PFSK-1 (cell line): Measurements from ENCODE around the gene ABCE1.

Experiments
- POLR2AphosphoS5 ChIP-seq: IDR thresholded peaks from 2 replicates; pipeline ENCODE4 v1.6.1; 2012; ENCODE audit warnings: low read depth, mild to moderate bottlenecking, control low read depth, low read length, moderate library complexity
- SIN3A ChIP-seq: IDR thresholded peaks from 2 replicates; pipeline ENCODE4 v1.6.1; 2012; ENCODE audit warnings: mild to moderate bottlenecking, low read length, moderate library complexity, borderline replicate concordance; ENCODE audit not compliant: insufficient read depth
- TAF1 ChIP-seq: IDR thresholded peaks from 2 replicates; pipeline ENCODE4 v1.6.1; 2012; ENCODE audit warnings: low read length, control low read depth, borderline replicate concordance; ENCODE audit not compliant: insufficient read depth
- TF ChIP-seq, protein P1 (sequence below), 2 experiments: IDR thresholded peaks; 2 replicates each; pipeline versions ENCODE4 v1.6.1 to v1.8.0; 2011 to 2012; ENCODE audit warnings: low read depth in 2 of 2, low read length in 2 of 2, control low read depth in 1 of 2, inconsistent platforms in 1 of 2, mild to moderate bottlenecking in 1 of 2, moderate library complexity in 1 of 2; ENCODE audit not compliant: insufficient read depth in 1 of 2

GRCh38 chr4:145178740-145179280, 80.7 kb downstream of the ABCE1 start:
- TF ChIP-seq POLR2AphosphoS5 (no peak), SIN3A (no peak), TAF1 (no peak)
- TF ChIP-seq, protein P1, sequence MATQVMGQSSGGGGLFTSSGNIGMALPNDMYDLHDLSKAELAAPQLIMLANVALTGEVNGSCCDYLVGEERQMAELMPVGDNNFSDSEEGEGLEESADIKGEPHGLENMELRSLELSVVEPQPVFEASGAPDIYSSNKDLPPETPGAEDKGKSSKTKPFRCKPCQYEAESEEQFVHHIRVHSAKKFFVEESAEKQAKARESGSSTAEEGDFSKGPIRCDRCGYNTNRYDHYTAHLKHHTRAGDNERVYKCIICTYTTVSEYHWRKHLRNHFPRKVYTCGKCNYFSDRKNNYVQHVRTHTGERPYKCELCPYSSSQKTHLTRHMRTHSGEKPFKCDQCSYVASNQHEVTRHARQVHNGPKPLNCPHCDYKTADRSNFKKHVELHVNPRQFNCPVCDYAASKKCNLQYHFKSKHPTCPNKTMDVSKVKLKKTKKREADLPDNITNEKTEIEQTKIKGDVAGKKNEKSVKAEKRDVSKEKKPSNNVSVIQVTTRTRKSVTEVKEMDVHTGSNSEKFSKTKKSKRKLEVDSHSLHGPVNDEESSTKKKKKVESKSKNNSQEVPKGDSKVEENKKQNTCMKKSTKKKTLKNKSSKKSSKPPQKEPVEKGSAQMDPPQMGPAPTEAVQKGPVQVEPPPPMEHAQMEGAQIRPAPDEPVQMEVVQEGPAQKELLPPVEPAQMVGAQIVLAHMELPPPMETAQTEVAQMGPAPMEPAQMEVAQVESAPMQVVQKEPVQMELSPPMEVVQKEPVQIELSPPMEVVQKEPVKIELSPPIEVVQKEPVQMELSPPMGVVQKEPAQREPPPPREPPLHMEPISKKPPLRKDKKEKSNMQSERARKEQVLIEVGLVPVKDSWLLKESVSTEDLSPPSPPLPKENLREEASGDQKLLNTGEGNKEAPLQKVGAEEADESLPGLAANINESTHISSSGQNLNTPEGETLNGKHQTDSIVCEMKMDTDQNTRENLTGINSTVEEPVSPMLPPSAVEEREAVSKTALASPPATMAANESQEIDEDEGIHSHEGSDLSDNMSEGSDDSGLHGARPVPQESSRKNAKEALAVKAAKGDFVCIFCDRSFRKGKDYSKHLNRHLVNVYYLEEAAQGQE (IDR thresholded peaks at IDR 0.05; ENCODE audit: insufficient read depth in 1 of 2, low read depth in 2 of 2, low read length in 2 of 2) = no peak
